Rectal smooth muscle tissue (tissue), 1 donor: Measurements from ENCODE around the gene MAP6.

ENCODE experiments used
- H3K27ac ChIP-seq: one replicate; pipeline ENCODE4 v1.7.0; 2013; ENCODE audit warnings: low read depth, low read length, inconsistent platforms
- H3K27me3 ChIP-seq: one replicate; pipeline ENCODE4 v1.7.0; 2013; ENCODE audit warnings: low read length; ENCODE audit not compliant: control insufficient read depth, insufficient read depth
- H3K36me3 ChIP-seq: one replicate; pipeline ENCODE4 v1.7.0; 2013; ENCODE audit warnings: low read length; ENCODE audit not compliant: control insufficient read depth, insufficient read depth
- H3K4me1 ChIP-seq: one replicate; pipeline ENCODE4 v1.7.0; 2013; ENCODE audit warnings: low read length; ENCODE audit not compliant: control insufficient read depth, insufficient read depth
- H3K4me3 ChIP-seq: one replicate; pipeline ENCODE4 v1.7.0; 2013; ENCODE audit warnings: low read length
- H3K9ac ChIP-seq: one replicate; pipeline ENCODE4 v1.7.0; 2013; ENCODE audit warnings: low read length

The MAP6 gene

DNA sequence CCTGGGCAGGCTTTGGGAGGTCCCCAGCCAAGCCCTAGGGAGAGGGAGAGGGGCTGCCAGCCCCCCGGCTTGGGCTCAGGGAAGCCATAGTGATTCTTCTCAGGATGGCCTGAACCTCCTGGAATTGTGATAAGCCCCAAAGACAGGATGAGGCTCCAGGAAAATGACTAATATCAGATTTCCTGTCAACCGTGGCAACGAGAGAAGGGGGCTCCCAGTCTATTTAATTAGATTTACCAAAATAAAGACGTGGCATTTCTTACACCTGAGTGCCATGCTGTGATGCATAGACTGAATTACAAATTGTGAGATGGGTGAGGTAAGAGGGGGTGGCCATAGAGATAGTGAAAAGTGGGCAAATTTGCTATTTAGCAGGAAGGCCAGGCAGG lies 86.3 kb downstream of the MAP6 start:
- Histone ChIP-seq H3K27ac (peak overlapping the region; percentile 97), H3K4me3 (peak overlapping the region; percentile 76)

GRCh38 chr11:75579841-75580240 lies 89.0 kb downstream of the MAP6 start:
- H3K4me1 ChIP-seq = peaks cover 12% of the 10 kb centered on the region
- no peaks in the 10 kb centered on the region for H3K27me3 ChIP-seq
- H3K9ac ChIP-seq = no peak overlapping the region
- H3K36me3 ChIP-seq = no peaks in the 10 kb centered on the region
- H3K27ac ChIP-seq = no peak overlapping the region
- H3K4me3 ChIP-seq = no peak overlapping the region

More for the DNA sequence above, 86.3 kb downstream of the MAP6 start:
- Histone ChIP-seq H3K9ac (peak overlapping the region; percentile 69), H3K36me3 (no peaks in the 10 kb centered on the region), H3K4me1 (peaks cover 12% of the 10 kb centered on the region), H3K27me3 (no peaks in the 10 kb centered on the region)

DNA sequence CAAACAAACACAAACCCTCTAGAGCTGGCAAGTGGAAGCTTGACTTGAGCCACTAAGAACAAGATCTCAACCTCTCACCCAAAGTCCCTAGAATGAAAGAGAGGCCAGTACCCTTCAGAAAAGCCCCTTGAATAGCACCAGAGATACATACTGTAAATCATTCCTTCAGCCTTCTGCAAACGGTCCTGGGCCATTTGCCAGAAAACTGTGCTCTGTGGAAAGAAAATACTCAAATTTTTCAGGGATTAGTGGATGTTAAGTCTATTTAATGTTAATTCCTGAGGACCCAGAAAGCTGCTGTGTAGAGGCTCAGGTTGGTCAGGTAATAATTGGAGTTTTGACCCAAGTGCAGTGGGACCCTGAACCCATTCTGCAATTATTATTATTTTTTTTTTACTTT lies 89.9 kb downstream of the MAP6 start:
- no peak overlapping the region for H3K27ac ChIP-seq
- H3K36me3 ChIP-seq = no peaks in the 10 kb centered on the region
- H3K27me3 ChIP-seq = no peaks in the 10 kb centered on the region
- peaks cover 7% of the 10 kb centered on the region for H3K4me1 ChIP-seq
- H3K4me3 ChIP-seq = no peak overlapping the region
- no peak overlapping the region for H3K9ac ChIP-seq

DNA sequence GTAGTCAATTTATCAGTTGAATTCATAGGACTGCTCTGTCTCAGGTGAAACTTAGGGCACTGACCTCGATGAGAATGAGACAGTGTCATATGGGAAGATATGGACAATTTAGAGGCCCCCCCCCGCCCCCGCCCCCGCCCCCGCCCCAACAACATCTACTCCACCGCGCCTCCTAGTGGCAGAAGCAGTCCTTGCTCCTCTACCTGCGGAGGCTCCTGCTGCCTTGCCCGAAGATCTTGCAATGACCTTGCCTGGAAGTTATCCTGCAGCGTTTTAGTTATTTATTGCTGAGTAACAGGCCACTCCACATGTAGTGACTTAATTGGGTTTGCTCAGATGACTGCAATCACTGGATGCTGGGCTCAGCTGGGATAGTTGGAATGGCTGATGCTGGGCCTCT lies 91.6 kb downstream of the MAP6 start:
- Histone ChIP-seq H3K9ac (no peak overlapping the region), H3K27me3 (no peaks in the 10 kb centered on the region), H3K36me3 (peaks cover 12% of the 10 kb centered on the region), H3K4me3 (no peak overlapping the region), H3K4me1 (no peaks in the 10 kb centered on the region), H3K27ac (no peak overlapping the region)

DNA sequence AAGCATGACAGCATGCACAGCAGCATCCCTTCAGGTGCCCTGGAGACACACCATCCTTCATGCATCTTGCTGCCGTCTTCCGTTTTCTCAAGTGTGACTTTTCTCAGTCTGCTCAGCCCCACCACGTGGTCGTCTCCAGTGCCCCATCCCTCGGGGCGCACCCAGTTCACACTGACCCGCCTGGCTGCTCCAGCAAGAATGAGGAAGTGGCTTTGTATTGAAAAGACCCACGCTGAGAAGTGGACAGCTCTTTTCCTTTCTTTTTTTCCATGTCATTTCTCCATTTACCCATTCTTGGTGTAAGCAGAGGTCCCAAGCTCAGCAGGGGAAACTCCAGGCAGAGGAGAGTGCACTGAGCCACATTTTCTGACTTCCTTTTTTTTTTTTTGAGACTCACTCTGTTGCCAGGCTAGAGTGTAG lies 92.3 kb downstream of the MAP6 start:
- Histone ChIP-seq H3K9ac (no peak overlapping the region), H3K4me1 (no peaks in the 10 kb centered on the region), H3K27ac (no peak overlapping the region), H3K4me3 (no peak overlapping the region), H3K27me3 (no peaks in the 10 kb centered on the region), H3K36me3 (peaks cover 16% of the 10 kb centered on the region)

DNA sequence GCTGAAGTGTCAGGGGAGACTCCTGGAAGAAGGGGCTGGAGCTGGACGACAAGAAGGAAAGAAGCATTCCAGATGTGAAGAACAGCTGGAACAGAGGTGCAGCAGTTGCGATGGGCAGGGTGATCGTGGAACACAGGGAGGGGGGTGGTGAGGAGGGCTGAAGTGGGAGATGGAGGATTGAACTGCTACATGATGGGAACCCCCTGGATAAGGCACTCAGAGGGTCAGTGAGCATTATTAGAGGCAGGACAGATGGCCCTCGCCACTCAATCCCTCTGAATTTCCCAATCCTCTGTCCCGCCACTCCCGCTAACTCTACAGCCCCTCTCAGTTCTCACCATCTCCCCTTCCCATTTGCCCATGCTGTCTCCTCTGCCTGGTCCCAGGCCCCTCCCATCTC lies 92.8 kb downstream of the MAP6 start:
- Histone ChIP-seq H3K4me1 (no peaks in the 10 kb centered on the region), H3K36me3 (peaks cover 21% of the 10 kb centered on the region), H3K27ac (no peak overlapping the region), H3K9ac (no peak overlapping the region), H3K4me3 (no peak overlapping the region), H3K27me3 (no peaks in the 10 kb centered on the region)

DNA sequence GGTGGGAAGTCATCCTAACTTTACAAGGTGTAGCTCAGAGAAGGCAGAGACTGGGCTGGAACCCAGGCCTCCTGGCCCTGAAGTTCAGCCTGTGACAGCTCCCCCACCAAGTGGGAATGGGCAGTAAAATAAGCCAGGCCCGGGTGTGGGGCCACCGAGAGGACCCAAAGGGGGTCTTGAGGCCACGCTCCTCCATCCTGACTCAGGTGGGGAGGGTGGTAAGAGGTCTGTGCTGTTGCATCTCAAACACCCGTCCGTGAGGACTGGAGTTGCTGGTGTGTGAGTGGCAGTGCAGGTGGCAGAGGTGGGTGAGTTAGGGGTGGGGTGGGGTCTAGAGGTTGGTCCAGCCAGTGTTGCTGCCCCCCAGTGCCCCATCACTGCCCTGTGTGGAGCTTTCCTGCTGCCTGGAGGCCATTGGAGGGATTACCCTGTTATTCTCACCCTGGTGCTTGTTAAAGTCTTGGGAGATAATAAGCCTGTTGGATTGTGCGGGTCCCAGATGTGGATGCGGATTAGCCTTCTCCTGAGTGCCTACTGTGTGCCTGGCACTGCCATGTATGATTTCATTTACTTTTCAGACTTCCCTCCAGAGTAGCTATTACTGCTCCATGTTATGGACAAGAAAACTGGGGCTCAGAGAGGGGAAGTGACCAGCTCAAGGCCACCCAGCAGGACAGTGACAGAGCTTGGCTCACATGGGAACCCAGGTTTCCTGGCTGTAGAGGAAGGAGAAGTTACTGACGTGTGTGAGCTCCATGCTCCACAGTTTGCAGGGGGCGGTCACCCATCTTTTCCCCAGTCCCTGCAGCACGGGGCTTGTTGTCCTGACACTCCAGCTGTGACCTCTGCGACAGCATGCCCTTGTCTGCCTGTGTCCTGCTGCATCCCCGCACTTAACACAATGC lies 93.9 kb downstream of the MAP6 start:
- Histone ChIP-seq H3K4me3 (no peak overlapping the region), H3K27me3 (no peaks in the 10 kb centered on the region), H3K27ac (no peak overlapping the region), H3K36me3 (peaks cover 32% of the 10 kb centered on the region), H3K4me1 (no peaks in the 10 kb centered on the region), H3K9ac (peak overlapping the region; percentile 33)

GRCh38 chr11:75572744-75573143 lies 96.1 kb downstream of the MAP6 start:
- no peak overlapping the region for H3K4me3 ChIP-seq
- H3K36me3 ChIP-seq = peaks cover 50% of the 10 kb centered on the region
- no peak overlapping the region for H3K9ac ChIP-seq
- H3K4me1 ChIP-seq = no peaks in the 10 kb centered on the region
- no peaks in the 10 kb centered on the region for H3K27me3 ChIP-seq
- H3K27ac ChIP-seq = no peak overlapping the region

DNA sequence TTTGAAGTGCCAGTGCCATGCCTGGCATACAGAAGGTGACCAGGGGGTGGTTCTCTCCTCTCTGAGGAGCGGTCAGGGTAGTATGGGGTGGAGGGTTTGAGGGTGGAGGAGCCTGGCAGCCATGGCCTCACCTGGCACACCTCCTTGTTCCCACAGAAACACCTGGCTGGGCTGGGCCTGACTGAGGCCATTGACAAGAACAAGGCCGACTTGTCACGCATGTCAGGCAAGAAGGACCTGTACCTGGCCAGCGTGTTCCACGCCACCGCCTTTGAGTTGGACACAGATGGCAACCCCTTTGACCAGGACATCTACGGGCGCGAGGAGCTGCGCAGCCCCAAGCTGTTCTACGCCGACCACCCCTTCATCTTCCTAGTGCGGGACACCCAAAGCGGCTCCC lies 97.2 kb downstream of the MAP6 start:
- no peak overlapping the region for H3K4me3 ChIP-seq
- H3K36me3 ChIP-seq = peaks cover 56% of the 10 kb centered on the region
- H3K4me1 ChIP-seq = peaks cover 3% of the 10 kb centered on the region
- H3K27ac ChIP-seq = no peak overlapping the region
- H3K9ac ChIP-seq = no peak overlapping the region
- H3K27me3 ChIP-seq = no peaks in the 10 kb centered on the region

DNA sequence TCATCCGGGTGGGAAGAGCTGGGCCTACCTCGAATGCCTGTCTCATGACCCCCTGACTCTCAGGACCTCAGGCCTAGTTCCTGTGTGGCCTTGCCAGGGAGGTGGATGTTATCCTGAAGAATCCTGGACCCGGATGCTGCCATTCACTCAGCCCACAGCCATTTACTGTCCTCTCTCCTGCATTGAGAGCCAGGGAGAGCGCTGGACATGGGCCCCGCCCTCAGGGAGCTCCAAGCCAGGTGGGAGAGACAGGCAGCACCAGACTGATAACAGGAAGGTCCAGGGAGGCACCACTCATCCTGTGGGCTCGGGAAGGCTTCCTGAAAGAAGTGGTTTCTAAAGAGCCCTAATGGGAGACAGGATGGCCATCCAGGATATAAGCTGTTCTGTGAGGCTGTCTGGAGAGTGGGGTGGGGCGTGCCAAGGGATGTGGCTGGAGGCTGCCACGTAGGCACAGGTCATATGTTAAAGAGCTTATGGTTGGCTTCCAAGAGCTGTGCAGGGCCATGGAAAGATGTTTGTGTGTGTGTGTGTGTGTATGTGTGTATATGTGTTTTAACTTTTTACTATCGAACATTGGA lies 98.2 kb downstream of the MAP6 start:
- Histone ChIP-seq H3K27me3 (no peaks in the 10 kb centered on the region), H3K27ac (no peak overlapping the region), H3K36me3 (peaks cover 56% of the 10 kb centered on the region), H3K4me3 (no peak overlapping the region), H3K9ac (no peak overlapping the region), H3K4me1 (peaks cover 4% of the 10 kb centered on the region)

DNA sequence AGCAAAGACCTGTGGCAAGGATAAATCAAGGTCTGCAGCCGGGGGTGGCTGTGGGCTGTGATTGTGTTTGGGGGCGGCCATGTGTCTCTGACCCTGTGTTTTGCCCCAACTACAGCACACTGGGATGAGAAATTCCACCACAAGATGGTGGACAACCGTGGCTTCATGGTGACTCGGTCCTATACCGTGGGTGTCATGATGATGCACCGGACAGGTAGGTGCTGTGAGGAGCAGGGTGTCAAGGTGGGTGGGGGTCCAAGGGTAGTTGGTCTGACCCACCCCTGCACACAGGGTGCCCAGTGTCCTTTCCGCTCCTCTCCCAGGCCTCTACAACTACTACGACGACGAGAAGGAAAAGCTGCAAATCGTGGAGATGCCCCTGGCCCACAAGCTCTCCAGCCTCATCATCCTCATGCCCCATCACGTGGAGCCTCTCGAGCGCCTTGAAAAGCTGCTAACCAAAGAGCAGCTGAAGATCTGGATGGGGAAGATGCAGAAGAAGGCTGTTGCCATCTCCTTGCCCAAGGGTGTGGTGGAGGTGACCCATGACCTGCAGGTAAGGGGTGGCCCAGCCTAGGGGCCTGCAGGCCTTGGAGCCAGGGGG lies 100.1 kb downstream of the MAP6 start:
- Histone ChIP-seq H3K36me3 (peaks cover 56% of the 10 kb centered on the region), H3K27me3 (no peaks in the 10 kb centered on the region), H3K4me3 (no peak overlapping the region), H3K4me1 (peaks cover 21% of the 10 kb centered on the region), H3K9ac (no peak overlapping the region), H3K27ac (no peak overlapping the region)

GRCh38 chr11:75567971-75568370 lies 100.9 kb downstream of the MAP6 start:
- H3K36me3 ChIP-seq = peaks cover 48% of the 10 kb centered on the region
- H3K27ac ChIP-seq = no peak overlapping the region
- H3K4me3 ChIP-seq = no peak overlapping the region
- H3K27me3 ChIP-seq = no peaks in the 10 kb centered on the region
- H3K4me1 ChIP-seq = peaks cover 25% of the 10 kb centered on the region
- no peak overlapping the region for H3K9ac ChIP-seq
